Thoracic aorta (tissue), 2 donors: ENCODE measurements around the gene ACOT11. TPM values are rescaled to one million over a fixed set of nuclear protein-coding genes. Genes with fewer than 3 reads are reported as not detected.

Experiments
- ATAC-seq: fragments of 150-250 bp; one replicate; pipeline ENCODE4 v1.8.0; 2017; ENCODE audit warnings: low read depth; ENCODE audit not compliant: insufficient number of reproducible peaks, low FRiP score
- DNase-seq: peaks from one replicate; pipeline ENCODE4 v3.0.0-alpha.2; 2020; ENCODE audit warnings: low spot score
- H3K27ac ChIP-seq, 2 donors: fragments of 200-600 bp; sonication (generic); 1 replicate in 1 of 2; 2 replicates in 1 of 2; pipeline ENCODE4 v1.5.1; 2016; ENCODE audit warnings: mild to moderate bottlenecking in 2 of 2, moderate library complexity in 2 of 2
- H3K27me3 ChIP-seq: fragments of 200-600 bp; sonication (generic); replicated peaks from 2 replicates; pipeline ENCODE4 v1.6.0; 2016; ENCODE audit warnings: mild to moderate bottlenecking; ENCODE audit not compliant: insufficient read depth
- H3K36me3 ChIP-seq: fragments of 200-600 bp; sonication (generic); one replicate; pipeline ENCODE4 v1.5.1; 2016
- H3K4me1 ChIP-seq, 2 donors: fragments of 200-600 bp; sonication (generic); 1 replicate in 1 of 2; 2 replicates in 1 of 2; pipeline versions ENCODE4 v1.5.1 to v1.6.0; 2016; ENCODE audit warnings: low read depth in 2 of 2, mild to moderate bottlenecking in 1 of 2; ENCODE audit not compliant: control insufficient read depth in 1 of 2
- H3K4me3 ChIP-seq: fragments of 200-600 bp; sonication (generic); 2 replicates; pipeline ENCODE4 v1.5.1; 2016; ENCODE audit warnings: mild to moderate bottlenecking
- H3K9me3 ChIP-seq: fragments of 200-600 bp; sonication (generic); 2 replicates; pipeline ENCODE4 v1.5.1; 2016
- CTCF ChIP-seq: fragments of 200-600 bp; sonication (generic); IDR thresholded peaks from one replicate; pipeline ENCODE4 v1.5.1; 2019; ENCODE audit warnings: antibody characterized with exemption
- total RNA-seq, 2 donors: library from RNA; depleted of rRNA; stranded (reverse); fragments of >200 nt; gene quantifications; one replicate each; pipeline versions ENCODE4 v1.1.0 to v1.2.3, GENCODE V29; 2016

ACOT11 gene
- total RNA-seq, 2 donors from 2014 or later = 19.3 to 23.6 TPM

DNA sequence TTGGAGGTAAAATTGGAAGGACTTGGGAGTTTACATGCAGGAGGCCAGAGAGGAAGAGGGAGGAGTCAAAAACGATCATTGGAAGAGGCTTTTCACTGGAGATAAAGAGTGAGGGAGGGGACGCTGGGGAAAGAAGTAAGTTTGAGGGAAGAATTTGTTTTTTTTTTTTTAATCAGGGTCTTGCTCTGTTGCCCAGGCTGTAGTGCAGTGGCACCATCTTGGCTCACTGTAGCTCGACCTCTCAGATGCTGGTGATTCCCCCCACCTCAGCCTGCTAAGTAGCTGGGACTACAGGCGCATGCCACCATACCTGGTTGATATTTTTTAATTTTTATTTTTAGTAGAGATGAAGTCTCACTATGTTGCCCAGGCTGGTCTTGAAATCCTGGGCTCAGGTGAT lies 92.3 kb downstream of the ACOT11 start:
- H3K4me1 ChIP-seq = peaks cover 1 to 2% of the 10 kb centered on the region in 2 donors
- ATAC-seq (no peak), DNase-seq (no peak)
- no peak for TF ChIP-seq CTCF
- H3K9me3 ChIP-seq = peaks cover 9% of the 10 kb centered on the region
- H3K4me3 ChIP-seq = no peak overlapping the region
- no peak overlapping the region for H3K27ac ChIP-seq
- peaks cover 3% of the 10 kb centered on the region for H3K36me3 ChIP-seq
- H3K27me3 ChIP-seq = no peaks in the 10 kb centered on the region

- H3K4me3 ChIP-seq = no peak within 1 kb of the TSS
- TF ChIP-seq CTCF = no peak
- H3K9me3 ChIP-seq = peaks cover 9% of the 10 kb centered on the region
- ATAC-seq (no peak), DNase-seq (no peak)
- H3K27me3 ChIP-seq = no peaks in the 10 kb centered on the region
- H3K36me3 ChIP-seq = peaks cover 3% of the 10 kb centered on the region
- no peak within 1 kb of the TSS for H3K27ac ChIP-seq
- peaks cover 7 to 9% of the 10 kb centered on the region in 2 donors for H3K4me1 ChIP-seq
Observed at GRCh38 chr1:54640863-54641836, 93.1 kb downstream of the ACOT11 start, which contains the start of gene MROH7. MROH7 (plus strand) TSS chr1:54641786; CDS start chr1:54652927, 11,141 bp downstream.

DNA sequence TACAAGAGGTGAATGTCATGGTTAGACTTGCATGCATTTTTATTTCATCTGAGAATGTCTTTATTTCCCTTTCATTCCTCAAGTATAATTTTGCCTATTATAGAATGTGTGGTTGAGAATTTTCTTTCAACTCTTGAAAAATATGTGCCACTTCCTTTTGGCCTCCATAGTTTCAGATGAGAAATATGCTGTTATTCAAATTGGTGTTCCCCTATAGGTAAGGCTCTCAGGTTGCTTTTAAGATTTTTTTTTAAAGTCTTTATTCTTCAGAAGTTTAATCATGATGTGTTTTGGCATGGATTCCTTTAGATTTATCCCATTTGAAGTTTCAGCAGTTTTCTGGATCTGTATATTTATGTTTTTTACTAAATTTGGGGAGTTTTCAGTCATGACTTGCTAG lies 95.7 kb downstream of the ACOT11 start:
- Histone ChIP-seq H3K4me1 (peaks cover 10 to 17% of the 10 kb centered on the region in 2 donors), H3K27me3 (no peaks in the 10 kb centered on the region), H3K9me3 (peaks cover 9% of the 10 kb centered on the region), H3K4me3 (no peak overlapping the region), H3K27ac (no peak overlapping the region), H3K36me3 (no peaks in the 10 kb centered on the region)
- ATAC-seq (no peak), DNase-seq (no peak)
- no peak for TF ChIP-seq CTCF

DNA sequence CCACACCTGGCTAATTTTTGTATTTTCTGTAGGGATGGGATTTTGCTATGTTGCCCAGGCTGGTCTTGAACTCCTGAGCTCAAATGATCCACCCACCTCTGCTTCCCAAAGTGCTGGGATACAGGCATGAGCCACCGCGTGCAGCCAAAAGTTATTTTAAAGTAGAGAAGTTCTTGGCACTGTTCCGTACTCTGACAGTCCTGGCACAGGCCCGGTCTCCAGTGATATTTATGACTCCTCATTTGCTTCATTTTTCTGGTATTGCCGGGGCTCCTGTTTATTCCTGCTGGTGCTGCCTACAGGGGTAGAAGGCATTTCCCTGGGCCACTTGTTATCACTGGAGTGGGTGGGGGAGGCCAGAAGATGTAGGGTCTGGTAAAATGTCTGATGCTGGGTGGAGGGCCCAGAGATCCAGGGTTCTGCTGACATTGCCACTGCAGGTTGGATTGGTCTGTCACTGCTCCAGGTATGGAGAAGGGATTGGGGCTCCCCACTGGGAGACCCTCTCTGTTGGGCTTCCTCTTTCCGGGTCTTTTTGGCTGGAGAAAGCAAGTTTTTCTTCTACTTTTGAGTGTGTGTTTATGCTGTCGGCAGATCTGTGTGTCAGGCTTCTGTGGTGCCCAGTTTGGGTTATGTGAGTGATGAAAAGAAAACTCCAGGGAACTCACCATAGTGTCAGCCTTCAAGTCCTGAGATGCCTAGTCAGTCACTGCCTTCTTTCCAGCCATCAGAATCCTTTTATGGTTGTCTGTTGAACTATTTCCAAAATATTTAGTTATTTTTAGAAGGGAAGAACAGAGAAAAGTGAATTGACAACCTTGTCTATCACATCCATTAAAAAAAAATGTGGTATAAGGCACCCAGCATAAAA lies 98.0 kb downstream of the ACOT11 start:
- H3K9me3 ChIP-seq = peaks cover 9% of the 10 kb centered on the region
- TF ChIP-seq CTCF = no peak
- H3K36me3 ChIP-seq = no peaks in the 10 kb centered on the region
- H3K4me3 ChIP-seq = peak overlapping the region; percentile 26
- H3K4me1 ChIP-seq = peaks cover 10 to 17% of the 10 kb centered on the region in 2 donors
- DNase-seq = peak; percentile 25
- no peaks in the 10 kb centered on the region for H3K27me3 ChIP-seq
- ATAC-seq = peak; percentile 71
- peak overlapping the region; percentile 44 to 77 for H3K27ac ChIP-seq
